ENCODE data around the gene GZMM. TPM values are rescaled to one million over a fixed set of nuclear protein-coding genes. Genes with fewer than 3 reads are reported as not detected.
"Not testable (repeated sequence)": the region's sequence is repeated elsewhere in the genome, so short reads cannot be mapped to it uniquely, and the experiment has no call there.

GZMM gene
- total RNA-seq, 4 donors from 2014 or later: 0.50 to 0.58 TPM; not detected in 2

GRCh38 chr19:584240-585001 lies 40.6 kb downstream of the GZMM start:
- H3K9me3 ChIP-seq: no peaks in the 10 kb centered on the region
- peaks cover 16 to 24% (median 23%) of the 10 kb centered on the region in 4 donors for H3K4me1 ChIP-seq
- no peak overlapping the region for H3K27ac ChIP-seq (replicated peaks in 1 of 4)
- intact Hi-C loops (cut with DNase I): no loop called here
- H3K27me3 ChIP-seq: peaks cover 3 to 59% (median 16%) of the 10 kb centered on the region in 4 donors
- TF ChIP-seq POLR2AphosphoS5 (IDR thresholded peaks at IDR 0.05) (peak in 1 of 2 donors; percentile 23), CTCF (IDR thresholded peaks at IDR 0.05) (peak; percentile 56 to 84 (median 61)), EP300 (IDR thresholded peaks at IDR 0.05) (no peak), POLR2A (IDR thresholded peaks at IDR 0.05; ENCODE audit: low read depth) (no peak)
- peaks cover 33 to 45% (median 41%) of the 10 kb centered on the region in 4 donors for H3K36me3 ChIP-seq
- no peak for DNase-seq (ENCODE audit: extremely low spot score)
- no peak overlapping the region for H3K4me3 ChIP-seq
- WGBS: 21% methylated on average over 20 of the region's 38 CpGs

- Histone ChIP-seq H3K36me3 (peaks cover 27 to 38% (median 33%) of the 10 kb centered on the region in 4 donors), H3K27me3 (peaks cover 3 to 61% (median 16%) of the 10 kb centered on the region in 4 donors), H3K4me1 (peaks cover 17 to 26% (median 22%) of the 10 kb centered on the region in 4 donors)
- 86% methylated on average over 31 of the region's 34 CpGs for WGBS
- DNase-seq (ENCODE audit: extremely low spot score); H3K27ac ChIP-seq (replicated peaks in 1 of 4); H3K9me3 ChIP-seq; intact Hi-C loops (cut with DNase I); H3K4me3 ChIP-seq: not testable (repeated sequence)
Observed at GRCh38 chr19:585146-585545, 41.3 kb downstream of the GZMM start.

GRCh38 chr19:585551-586110 lies 41.8 kb downstream of the GZMM start:
- Histone ChIP-seq H3K9me3 (no peaks in the 10 kb centered on the region), H3K4me1 (peaks cover 20 to 30% (median 25%) of the 10 kb centered on the region in 4 donors), H3K36me3 (peaks cover 23 to 33% (median 29%) of the 10 kb centered on the region in 4 donors), H3K27ac (replicated peaks in 1 of 4) (no peak overlapping the region), H3K27me3 (peaks cover 5 to 65% (median 19%) of the 10 kb centered on the region in 4 donors), H3K4me3 (no peak overlapping the region)
- no peak for DNase-seq (ENCODE audit: extremely low spot score)
- no peak for TF ChIP-seq EP300 (IDR thresholded peaks at IDR 0.05)
- no peak for TF ChIP-seq CTCF (IDR thresholded peaks at IDR 0.05)
- TF ChIP-seq POLR2A (IDR thresholded peaks at IDR 0.05; ENCODE audit: low read depth): no peak
- TF ChIP-seq POLR2AphosphoS5 (IDR thresholded peaks at IDR 0.05): no peak
- WGBS: 83% methylated on average over 10 of the region's 10 CpGs
- intact Hi-C loops (cut with DNase I): no loop called here

GRCh38 chr19:588093-588740 lies 44.4 kb downstream of the GZMM start:
- H3K4me3 ChIP-seq: no peak overlapping the region
- peaks cover 21 to 43% (median 33%) of the 10 kb centered on the region in 4 donors for H3K4me1 ChIP-seq
- intact Hi-C loops (cut with DNase I): no loop called here
- TF ChIP-seq POLR2A (IDR thresholded peaks at IDR 0.05; ENCODE audit: low read depth) (no peak), EP300 (IDR thresholded peaks at IDR 0.05) (no peak), POLR2AphosphoS5 (IDR thresholded peaks at IDR 0.05) (no peak), CTCF (IDR thresholded peaks at IDR 0.05) (no peak)
- H3K27ac ChIP-seq (replicated peaks in 1 of 4): no peak overlapping the region
- peaks cover 12 to 91% (median 35%) of the 10 kb centered on the region in 4 donors for H3K27me3 ChIP-seq
- WGBS: 14% methylated on average over 13 of the region's 41 CpGs
- H3K36me3 ChIP-seq: peaks cover 2 to 7% (median 4%) of the 10 kb centered on the region in 4 donors
- no peaks in the 10 kb centered on the region for H3K9me3 ChIP-seq
- no peak for DNase-seq (ENCODE audit: extremely low spot score)
